Measurements from ENCODE around the gene CAMTA2.
A peak's percentile ranks its signal among the peaks of the same experiment; 100 is the strongest.

Gene CAMTA2

GRCh38 chr17:4938688-4939545, 48.6 kb downstream of the CAMTA2 start:
- Histone ChIP-seq H3K4me1 (ENCODE audit: low read length) (peaks cover 27% of the 10 kb centered on the region), H3K4me3 (ENCODE audit: low read length) (peak overlapping the region; percentile 78), H3K79me2 (ENCODE audit: low read length) (peaks cover 62% of the 10 kb centered on the region), H3K27ac (ENCODE audit: low read length) (peak overlapping the region; percentile 91; the same call in 1 of the 2 replicates), H3F3A (ENCODE audit: insufficient read depth, low read length) (peaks cover 42% of the 10 kb centered on the region), H3K27me3 (replicated peaks; ENCODE audit: insufficient read depth, low read length) (no peaks in the 10 kb centered on the region), H3K9me3 (replicated peaks; ENCODE audit: insufficient read depth, low read length) (no peaks in the 10 kb centered on the region), H3K9ac (ENCODE audit: low read length) (peak overlapping the region; percentile 95), H3K9me2 (replicated peaks; ENCODE audit: insufficient read depth, low read length) (no peaks in the 10 kb centered on the region), H2AFZ (ENCODE audit: low read length) (peak overlapping the region; percentile 77), H3K36me3 (replicated peaks; ENCODE audit: insufficient read depth, low read length) (no peaks in the 10 kb centered on the region), H3K4me2 (ENCODE audit: low read depth, low read length) (peak overlapping the region; percentile 96), H4K20me1 (ENCODE audit: insufficient read depth, low read length) (no peaks in the 10 kb centered on the region)
- TF ChIP-seq, protein P1, sequence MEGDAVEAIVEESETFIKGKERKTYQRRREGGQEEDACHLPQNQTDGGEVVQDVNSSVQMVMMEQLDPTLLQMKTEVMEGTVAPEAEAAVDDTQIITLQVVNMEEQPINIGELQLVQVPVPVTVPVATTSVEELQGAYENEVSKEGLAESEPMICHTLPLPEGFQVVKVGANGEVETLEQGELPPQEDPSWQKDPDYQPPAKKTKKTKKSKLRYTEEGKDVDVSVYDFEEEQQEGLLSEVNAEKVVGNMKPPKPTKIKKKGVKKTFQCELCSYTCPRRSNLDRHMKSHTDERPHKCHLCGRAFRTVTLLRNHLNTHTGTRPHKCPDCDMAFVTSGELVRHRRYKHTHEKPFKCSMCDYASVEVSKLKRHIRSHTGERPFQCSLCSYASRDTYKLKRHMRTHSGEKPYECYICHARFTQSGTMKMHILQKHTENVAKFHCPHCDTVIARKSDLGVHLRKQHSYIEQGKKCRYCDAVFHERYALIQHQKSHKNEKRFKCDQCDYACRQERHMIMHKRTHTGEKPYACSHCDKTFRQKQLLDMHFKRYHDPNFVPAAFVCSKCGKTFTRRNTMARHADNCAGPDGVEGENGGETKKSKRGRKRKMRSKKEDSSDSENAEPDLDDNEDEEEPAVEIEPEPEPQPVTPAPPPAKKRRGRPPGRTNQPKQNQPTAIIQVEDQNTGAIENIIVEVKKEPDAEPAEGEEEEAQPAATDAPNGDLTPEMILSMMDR (IDR thresholded peaks at IDR 0.05; ENCODE audit: low read length) = no peak
- TF ChIP-seq EZH2phosphoT487 (IDR thresholded peaks at IDR 0.05; ENCODE audit: low read length) (no peak), EZH2 (optimal IDR thresholded peaks at IDR 0.05; ENCODE audit: low read depth, low read length) (no peak)
- DNase-seq = peak; percentile 49

DNA sequence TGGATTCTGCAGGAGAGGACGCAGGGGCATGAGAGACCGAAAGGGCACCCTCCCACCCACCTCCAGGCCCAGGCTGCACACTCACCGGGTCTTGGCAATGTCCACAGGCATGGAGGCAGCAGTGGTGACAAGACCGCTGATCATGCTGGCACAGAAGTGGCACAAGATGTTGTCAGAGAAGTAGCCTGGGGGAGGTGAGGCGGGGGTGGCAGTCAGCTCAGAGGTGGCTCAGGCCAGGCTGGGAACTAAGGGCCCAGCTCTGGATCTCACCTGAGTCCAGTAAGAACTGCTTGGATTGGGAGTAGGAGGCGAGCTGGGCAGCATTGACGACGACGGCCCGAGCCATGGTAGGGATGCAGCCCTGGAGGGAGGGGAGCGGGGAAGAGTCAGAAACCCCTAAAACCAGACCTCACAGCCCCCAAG, 49.4 kb downstream of the CAMTA2 start:
- peaks cover 53% of the 10 kb centered on the region for H3K79me2 ChIP-seq (ENCODE audit: low read length)
- H3K27me3 ChIP-seq (replicated peaks; ENCODE audit: insufficient read depth, low read length) = no peaks in the 10 kb centered on the region
- TF ChIP-seq EZH2 (optimal IDR thresholded peaks at IDR 0.05; ENCODE audit: low read depth, low read length) (no peak), EZH2phosphoT487 (IDR thresholded peaks at IDR 0.05; ENCODE audit: low read length) (no peak)
- TF ChIP-seq, protein P1 (IDR thresholded peaks at IDR 0.05; ENCODE audit: low read length) = no peak
- H3K9me3 ChIP-seq (replicated peaks; ENCODE audit: insufficient read depth, low read length) = no peaks in the 10 kb centered on the region
- no peak for DNase-seq
- H3F3A ChIP-seq (ENCODE audit: insufficient read depth, low read length) = peaks cover 34% of the 10 kb centered on the region
- no peaks in the 10 kb centered on the region for H3K9me2 ChIP-seq (replicated peaks; ENCODE audit: insufficient read depth, low read length)
- peaks cover 26% of the 10 kb centered on the region for H3K4me1 ChIP-seq (ENCODE audit: low read length)
- no peak overlapping the region for H2AFZ ChIP-seq (ENCODE audit: low read length)
- no peak overlapping the region for H3K4me3 ChIP-seq (ENCODE audit: low read length)
- H3K27ac ChIP-seq (ENCODE audit: low read length) = no peak overlapping the region
- H3K4me2 ChIP-seq (ENCODE audit: low read depth, low read length) = no peak overlapping the region
- H3K9ac ChIP-seq (ENCODE audit: low read length) = no peak overlapping the region
- H3K36me3 ChIP-seq (replicated peaks; ENCODE audit: insufficient read depth, low read length) = no peaks in the 10 kb centered on the region
- no peaks in the 10 kb centered on the region for H4K20me1 ChIP-seq (ENCODE audit: insufficient read depth, low read length)

DNA sequence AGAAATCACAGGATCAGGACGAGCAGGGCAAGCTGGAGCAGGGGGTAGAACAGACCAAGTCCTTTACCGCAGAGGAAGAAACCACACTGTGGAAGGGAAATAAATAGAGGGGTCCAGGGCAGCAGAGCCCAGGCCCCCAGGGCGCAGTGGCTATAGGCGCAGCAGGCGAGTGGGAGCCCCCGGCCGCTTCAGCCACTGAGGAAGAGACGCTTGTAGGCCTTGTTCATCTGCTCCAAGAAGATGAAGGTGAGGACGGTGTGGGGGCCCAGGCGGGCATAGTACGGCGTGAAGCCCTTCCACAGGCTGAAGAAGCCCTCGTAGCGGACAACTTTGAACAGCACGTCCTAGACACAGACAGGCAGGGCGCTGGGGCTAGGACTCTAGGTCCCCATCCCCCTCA, 49.9 kb downstream of the CAMTA2 start:
- no peak for DNase-seq
- no peak overlapping the region for H3K9ac ChIP-seq (ENCODE audit: low read length)
- no peak overlapping the region for H2AFZ ChIP-seq (ENCODE audit: low read length)
- H3K79me2 ChIP-seq (ENCODE audit: low read length) = peaks cover 48% of the 10 kb centered on the region
- no peak overlapping the region for H3K4me2 ChIP-seq (ENCODE audit: low read depth, low read length)
- H4K20me1 ChIP-seq (ENCODE audit: insufficient read depth, low read length) = no peaks in the 10 kb centered on the region
- H3K9me2 ChIP-seq (replicated peaks; ENCODE audit: insufficient read depth, low read length) = no peaks in the 10 kb centered on the region
- no peak overlapping the region for H3K27ac ChIP-seq (ENCODE audit: low read length)
- H3K4me1 ChIP-seq (ENCODE audit: low read length) = peaks cover 24% of the 10 kb centered on the region
- peaks cover 29% of the 10 kb centered on the region for H3F3A ChIP-seq (ENCODE audit: insufficient read depth, low read length)
- TF ChIP-seq EZH2 (optimal IDR thresholded peaks at IDR 0.05; ENCODE audit: low read depth, low read length) (no peak), EZH2phosphoT487 (IDR thresholded peaks at IDR 0.05; ENCODE audit: low read length) (no peak)
- TF ChIP-seq, protein P1 (IDR thresholded peaks at IDR 0.05; ENCODE audit: low read length) = no peak
- no peaks in the 10 kb centered on the region for H3K9me3 ChIP-seq (replicated peaks; ENCODE audit: insufficient read depth, low read length)
- H3K36me3 ChIP-seq (replicated peaks; ENCODE audit: insufficient read depth, low read length) = no peaks in the 10 kb centered on the region
- no peaks in the 10 kb centered on the region for H3K27me3 ChIP-seq (replicated peaks; ENCODE audit: insufficient read depth, low read length)
- no peak overlapping the region for H3K4me3 ChIP-seq (ENCODE audit: low read length)
